ENCODE measurements around the gene GRAMD1A. TPM values are rescaled to one million over a fixed set of nuclear protein-coding genes. Genes with fewer than 3 reads are reported as not detected.
"Not testable (repeated sequence)": the region's sequence is repeated elsewhere in the genome, so short reads cannot be mapped to it uniquely, and the experiment has no call there.

The GRAMD1A gene
- total RNA-seq, 2 experiments from 2014 or later = 173 to 187 TPM

GRCh38 chr19:35019144-35019543 lies 19.0 kb downstream of the GRAMD1A start:
- ATAC-seq (ENCODE audit: low read depth) (no peak), DNase-seq (no peak)
- H3K9me3 Mint-ChIP-seq = no peaks in the 10 kb centered on the region
- H3K4me1 Mint-ChIP-seq = peaks cover 15% of the 10 kb centered on the region
- no peak overlapping the region for H3K27ac Mint-ChIP-seq
- no peak overlapping the region for H3K4me3 Mint-ChIP-seq
- peaks cover 37% of the 10 kb centered on the region for H3K36me3 Mint-ChIP-seq
- POLR2A ChIA-PET = no interaction called here
- H3K27me3 Mint-ChIP-seq = no peaks in the 10 kb centered on the region

DNA sequence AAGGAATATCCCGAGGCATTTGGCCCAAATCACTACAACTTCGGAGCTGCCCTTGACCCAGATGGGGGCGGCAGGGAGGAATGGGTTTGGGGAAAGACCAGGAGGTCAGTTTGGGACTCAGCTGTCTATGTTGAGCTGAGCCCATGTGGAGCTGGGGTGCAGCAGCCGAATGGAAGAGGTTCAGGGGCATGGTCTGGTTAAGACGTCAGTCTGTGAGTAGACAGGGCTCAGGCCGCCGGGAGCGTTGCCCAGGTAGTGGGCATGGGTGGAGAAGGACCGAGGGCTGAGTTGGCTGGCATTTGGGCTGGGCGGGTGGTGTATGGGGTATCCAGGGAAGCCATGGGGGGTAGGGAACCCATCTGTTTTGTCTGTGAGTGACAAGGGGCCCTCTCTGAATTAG lies 20.9 kb downstream of the GRAMD1A start:
- ATAC-seq (ENCODE audit: low read depth) (no peak), DNase-seq (no peak)
- Mint-ChIP-seq H3K27ac (no peak overlapping the region), H3K27me3 (no peaks in the 10 kb centered on the region), H3K9me3 (no peaks in the 10 kb centered on the region), H3K36me3 (peaks cover 29% of the 10 kb centered on the region), H3K4me3 (no peak overlapping the region), H3K4me1 (no peaks in the 10 kb centered on the region)
- POLR2A ChIA-PET = no interaction called here

GRCh38 chr19:35021596-35021995 lies 21.5 kb downstream of the GRAMD1A start:
- ATAC-seq (ENCODE audit: low read depth) (no peak), DNase-seq (no peak)
- Mint-ChIP-seq H3K4me3 (no peak overlapping the region), H3K4me1 (no peaks in the 10 kb centered on the region), H3K9me3 (no peaks in the 10 kb centered on the region), H3K27me3 (no peaks in the 10 kb centered on the region), H3K27ac (no peak overlapping the region), H3K36me3 (peaks cover 29% of the 10 kb centered on the region)
- POLR2A ChIA-PET = no interaction called here

DNA sequence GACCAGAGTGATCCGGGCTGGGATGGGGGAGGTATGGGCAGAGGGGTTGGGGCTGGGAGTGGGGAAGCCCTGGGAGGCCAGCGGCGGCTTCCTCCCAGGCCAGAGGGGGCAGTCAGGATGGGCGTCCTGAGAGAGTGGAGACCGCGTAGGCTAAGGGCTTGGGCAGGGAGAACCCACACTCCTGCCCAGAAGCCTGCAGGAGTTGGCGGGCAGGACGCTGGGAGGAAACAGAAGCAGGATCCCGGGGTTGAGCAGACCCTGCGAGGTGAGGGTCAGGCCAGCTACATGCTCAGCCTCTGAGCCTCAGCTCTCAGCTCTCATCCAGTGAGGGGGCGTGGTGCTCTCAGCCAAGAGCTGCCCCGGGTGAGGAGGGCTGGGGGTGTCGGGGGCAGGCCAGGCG lies 22.3 kb downstream of the GRAMD1A start:
- ATAC-seq (ENCODE audit: low read depth) (no peak), DNase-seq (no peak)
- POLR2A ChIA-PET = interaction anchor here (0.8 kb wide), 1 partner anchor 61 kb away, joined by 3 read pairs; no protein-coding TSS in a partner anchor
- Mint-ChIP-seq H3K4me1 (no peaks in the 10 kb centered on the region), H3K36me3 (peaks cover 28% of the 10 kb centered on the region), H3K4me3 (no peak overlapping the region), H3K27ac (no peak overlapping the region), H3K9me3 (no peaks in the 10 kb centered on the region), H3K27me3 (no peaks in the 10 kb centered on the region)

DNA sequence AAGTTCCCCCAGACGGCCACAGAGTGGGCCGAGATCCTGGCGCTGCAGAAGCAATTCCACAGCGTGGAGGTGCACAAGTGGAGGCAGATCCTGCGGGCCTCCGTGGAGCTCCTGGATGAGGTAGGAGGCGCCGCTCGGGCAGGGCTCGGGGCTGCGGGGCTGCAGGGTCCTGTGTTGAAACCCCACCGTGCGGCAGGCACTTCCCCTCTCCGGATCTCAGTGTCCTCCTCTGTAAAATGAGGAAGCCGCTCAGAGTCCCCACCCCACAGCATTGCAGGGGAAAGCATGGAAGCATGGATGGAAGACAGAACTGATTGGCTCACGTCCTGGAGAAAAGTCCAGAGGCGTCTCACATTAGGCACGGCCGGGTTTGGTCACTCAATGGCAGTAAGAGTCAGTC lies 23.3 kb downstream of the GRAMD1A start:
- Mint-ChIP-seq H3K27ac (no peak overlapping the region), H3K4me3 (no peak overlapping the region), H3K36me3 (peaks cover 26% of the 10 kb centered on the region), H3K27me3 (no peaks in the 10 kb centered on the region), H3K4me1 (no peaks in the 10 kb centered on the region), H3K9me3 (no peaks in the 10 kb centered on the region)
- DNase-seq (no peak), ATAC-seq (ENCODE audit: low read depth) (no peak)
- POLR2A ChIA-PET = no interaction called here

- Mint-ChIP-seq H3K27ac (no peak overlapping the region), H3K4me1 (no peaks in the 10 kb centered on the region), H3K27me3 (no peaks in the 10 kb centered on the region), H3K4me3 (no peak overlapping the region), H3K9me3 (no peaks in the 10 kb centered on the region), H3K36me3 (peaks cover 24% of the 10 kb centered on the region)
- ATAC-seq (ENCODE audit: low read depth) (no peak), DNase-seq (no peak)
- POLR2A ChIA-PET = no interaction called here
These were observed 24.0 kb downstream of the GRAMD1A start for GRCh38 chr19:35024095-35024494.

DNA sequence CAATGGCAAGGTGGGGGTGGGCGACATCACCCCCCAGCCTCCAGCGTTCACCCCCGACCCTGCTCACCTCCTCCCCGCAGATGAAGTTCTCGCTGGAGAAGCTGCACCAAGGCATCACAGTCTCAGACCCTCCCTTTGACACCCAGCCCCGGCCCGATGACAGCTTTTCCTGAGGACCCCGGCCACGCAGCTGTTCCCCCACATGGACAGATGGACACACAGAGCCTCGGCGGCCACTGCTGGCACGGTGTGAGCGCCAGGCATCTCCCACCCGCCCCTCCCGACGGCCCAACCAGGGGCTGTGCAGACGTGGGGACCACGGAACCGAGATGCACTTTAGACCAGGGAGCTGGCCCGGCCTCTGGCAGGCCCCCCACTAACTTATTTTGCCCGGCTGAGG lies 25.8 kb downstream of the GRAMD1A start:
- Mint-ChIP-seq H3K36me3 (peaks cover 14% of the 10 kb centered on the region), H3K27me3 (peaks cover 3% of the 10 kb centered on the region), H3K27ac (no peak overlapping the region), H3K4me3 (no peak overlapping the region), H3K4me1 (no peaks in the 10 kb centered on the region), H3K9me3 (no peaks in the 10 kb centered on the region)
- DNase-seq = no peak
- POLR2A ChIA-PET = no interaction called here
- no peak for ATAC-seq (ENCODE audit: low read depth)

- Mint-ChIP-seq H3K36me3 (peaks cover 13% of the 10 kb centered on the region), H3K27ac (no peak overlapping the region), H3K9me3 (no peaks in the 10 kb centered on the region), H3K27me3 (peaks cover 7% of the 10 kb centered on the region), H3K4me1 (peaks cover 4% of the 10 kb centered on the region), H3K4me3 (no peak overlapping the region)
- ATAC-seq (ENCODE audit: low read depth) = no peak
- POLR2A ChIA-PET = no interaction called here
- no peak for DNase-seq
These were observed 26.3 kb downstream of the GRAMD1A start for GRCh38 chr19:35026418-35026817.

DNA sequence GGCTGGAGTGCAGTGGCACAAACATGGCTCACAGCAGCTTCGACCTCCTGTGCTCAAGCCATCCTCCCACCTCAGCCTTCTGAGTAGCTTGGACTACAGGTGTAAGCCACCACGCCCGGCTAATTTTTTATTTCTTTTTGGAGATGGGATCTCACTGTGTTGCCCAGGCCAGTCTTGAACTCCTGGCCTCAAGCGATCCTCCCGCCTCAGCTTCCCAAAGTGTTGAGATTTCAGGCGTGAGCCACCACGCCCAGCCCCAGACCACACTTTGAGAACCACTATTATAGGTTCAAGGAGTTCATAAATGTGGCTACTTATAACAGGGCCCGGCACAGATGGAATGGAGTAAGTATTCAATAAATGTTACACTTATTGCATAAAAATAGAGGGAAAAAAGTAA lies 26.9 kb downstream of the GRAMD1A start:
- H3K27ac Mint-ChIP-seq = no peak overlapping the region
- ATAC-seq (ENCODE audit: low read depth) = no peak
- H3K9me3 Mint-ChIP-seq = no peaks in the 10 kb centered on the region
- peaks cover 5% of the 10 kb centered on the region for H3K4me1 Mint-ChIP-seq
- H3K4me3 Mint-ChIP-seq = no peak overlapping the region
- POLR2A ChIA-PET = no interaction called here
- H3K36me3 Mint-ChIP-seq = peaks cover 11% of the 10 kb centered on the region
- no peak for DNase-seq
- peaks cover 12% of the 10 kb centered on the region for H3K27me3 Mint-ChIP-seq

- DNase-seq = no peak
- Mint-ChIP-seq H3K4me1 (peaks cover 5% of the 10 kb centered on the region), H3K9me3 (no peaks in the 10 kb centered on the region), H3K36me3 (peaks cover 10% of the 10 kb centered on the region), H3K4me3 (no peak overlapping the region), H3K27me3 (peaks cover 20% of the 10 kb centered on the region), H3K27ac (no peak overlapping the region)
- ATAC-seq (ENCODE audit: low read depth) = no peak
- POLR2A ChIA-PET = no interaction called here
These were observed 27.9 kb downstream of the GRAMD1A start for GRCh38 chr19:35027851-35028599.

DNA sequence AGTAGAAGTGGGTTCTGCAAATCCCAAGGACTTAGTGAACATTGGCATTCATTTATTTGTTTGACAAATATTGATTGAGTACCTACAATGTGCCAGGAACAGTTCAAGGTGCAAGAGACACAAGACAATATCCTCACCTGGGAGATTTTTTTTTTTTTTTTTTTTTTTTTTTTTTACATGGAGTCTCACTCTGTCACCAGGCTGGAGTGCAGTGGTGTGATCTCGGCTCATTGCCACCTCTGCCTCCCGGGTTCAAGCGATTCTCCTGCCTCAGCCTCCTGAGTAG lies 28.4 kb downstream of the GRAMD1A start:
- DNase-seq; ATAC-seq (ENCODE audit: low read depth); H3K9me3 Mint-ChIP-seq; H3K27ac Mint-ChIP-seq; H3K4me1 Mint-ChIP-seq; H3K4me3 Mint-ChIP-seq: not testable (repeated sequence)
- Mint-ChIP-seq H3K36me3 (peaks cover 10% of the 10 kb centered on the region), H3K27me3 (peaks cover 20% of the 10 kb centered on the region)
- POLR2A ChIA-PET = interaction anchor here (0.6 kb wide), 1 partner anchor 63 kb away, joined by 3 read pairs; no protein-coding TSS in a partner anchor

DNA sequence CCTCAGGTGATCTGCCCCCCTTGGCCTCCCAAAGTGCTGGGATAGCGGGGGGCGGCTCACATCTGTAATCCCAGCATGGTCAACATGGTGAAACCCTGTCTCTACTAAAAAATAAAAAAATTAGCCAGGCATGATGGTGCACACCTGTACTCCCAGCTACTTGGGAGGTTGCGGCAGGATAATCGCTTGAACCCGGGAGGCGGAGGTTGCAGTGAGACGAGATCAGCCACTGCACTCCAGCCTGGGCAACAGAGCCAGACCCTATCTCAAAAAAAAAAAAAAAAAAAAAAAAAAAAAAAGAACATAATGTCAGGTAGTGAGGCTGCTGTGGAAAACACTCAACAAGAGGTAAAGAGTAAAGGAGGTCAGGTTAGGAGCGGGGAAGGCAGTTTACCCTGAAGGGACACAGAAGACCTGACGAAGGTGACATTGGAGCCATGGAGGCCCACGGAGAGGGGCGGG lies 29.2 kb downstream of the GRAMD1A start:
- not testable (repeated sequence) for ATAC-seq (ENCODE audit: low read depth); H3K36me3 Mint-ChIP-seq; H3K27ac Mint-ChIP-seq; H3K4me1 Mint-ChIP-seq; DNase-seq; H3K9me3 Mint-ChIP-seq
- Mint-ChIP-seq H3K4me3 (peak overlapping the region; percentile 48), H3K27me3 (peaks cover 20% of the 10 kb centered on the region)
- POLR2A ChIA-PET = interaction anchor here (0.6 to 1.0 kb wide), 3 partner anchors 15 to 968 kb away, joined by 3 to 9 read pairs (median 4); no protein-coding TSS in a partner anchor

DNA sequence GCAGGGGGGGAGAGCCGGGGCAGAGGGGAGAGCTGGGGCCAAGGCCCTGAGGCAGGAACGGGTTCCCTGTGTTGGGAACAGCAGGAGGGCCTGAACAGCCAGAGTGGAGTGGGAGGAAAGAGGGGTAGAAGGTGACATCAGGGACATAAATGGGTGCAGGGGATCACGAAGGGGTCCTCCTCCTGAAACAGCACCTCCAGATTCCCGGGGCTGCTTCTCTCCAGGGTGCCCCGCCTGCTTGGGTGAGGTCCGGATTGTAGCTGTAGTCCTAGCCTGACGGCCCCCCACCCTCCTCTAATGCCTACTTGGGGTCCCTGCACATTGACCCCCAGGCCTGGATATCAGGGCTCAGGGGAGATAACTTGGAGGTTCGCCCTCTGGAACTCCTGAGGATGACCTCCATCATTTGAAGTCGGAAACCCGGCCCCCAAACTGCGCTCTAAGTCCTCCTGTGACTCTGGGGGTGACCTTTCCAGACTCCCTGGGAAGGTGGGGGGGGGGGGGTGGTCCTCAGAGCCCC lies 29.7 kb downstream of the GRAMD1A start:
- ATAC-seq (ENCODE audit: low read depth) = peak; percentile 25
- peaks cover 5% of the 10 kb centered on the region for H3K4me1 Mint-ChIP-seq
- no peaks in the 10 kb centered on the region for H3K9me3 Mint-ChIP-seq
- H3K36me3 Mint-ChIP-seq = peaks cover 8% of the 10 kb centered on the region
- POLR2A ChIA-PET = interaction anchor here (1.0 kb wide), 2 partner anchors 16 to 182 kb away, joined by 4 read pairs; no protein-coding TSS in a partner anchor
- no peak overlapping the region for H3K27ac Mint-ChIP-seq
- peaks cover 20% of the 10 kb centered on the region for H3K27me3 Mint-ChIP-seq
- DNase-seq = no peak
- H3K4me3 Mint-ChIP-seq = peak overlapping the region; percentile 16
